Right atrium auricular region (tissue), 2 donors: ENCODE data around the gene SAA4. TPM values are rescaled to one million over a fixed set of nuclear protein-coding genes. Genes with fewer than 3 reads are reported as not detected.
"Not testable (repeated sequence)": the region's sequence is repeated elsewhere in the genome, so short reads cannot be mapped to it uniquely, and the experiment has no call there.

ENCODE experiments used
- DNase-seq: peaks from one replicate; pipeline ENCODE4 v3.0.0-alpha.2; 2019; ENCODE audit warnings: low spot score
- H3K27ac ChIP-seq, 2 donors: fragments of 200-600 bp; sonication (generic); 1 replicate in 1 of 2; 2 replicates in 1 of 2; pipeline ENCODE4 v1.5.1; 2016 to 2019
- H3K27me3 ChIP-seq, 2 donors: fragments of 200-600 bp; sonication (generic); one replicate each; pipeline versions ENCODE4 v1.5.1 to v1.6.0; 2017 to 2019
- H3K36me3 ChIP-seq: fragments of 200-600 bp; sonication (generic); one replicate; pipeline ENCODE4 v1.5.1; 2016
- H3K4me1 ChIP-seq, 2 donors: fragments of 200-600 bp; sonication (generic); one replicate each; pipeline versions ENCODE4 v1.5.1 to v1.6.0; 2017 to 2019
- H3K4me3 ChIP-seq, 2 donors: fragments of 200-600 bp; sonication (generic); 1 replicate in 1 of 2; 2 replicates in 1 of 2; pipeline ENCODE4 v1.5.1; 2017 to 2019; ENCODE audit warnings: mild to moderate bottlenecking in 1 of 2, moderate library complexity in 1 of 2
- H3K9me3 ChIP-seq, 2 donors: fragments of 200-600 bp; sonication (generic); one replicate each; pipeline ENCODE4 v1.5.1; 2019
- CTCF ChIP-seq, 2 donors: fragments of 200-600 bp; sonication (generic); IDR thresholded peaks; one replicate each; pipeline ENCODE4 v1.5.1; 2019; ENCODE audit warnings: antibody characterized with exemption in 2 of 2
- total RNA-seq, 2 donors: library from RNA; depleted of rRNA; stranded (reverse); fragments of >200 nt; gene quantifications; one replicate each; pipeline ENCODE4 v1.1.0, GENCODE V29; 2016

Gene SAA4
- total RNA-seq, 2 donors from 2014 or later = not detected

GRCh38 chr11:18193010-18193409 lies 43.6 kb downstream of the SAA4 start:
- H3K9me3 ChIP-seq = no peaks in the 10 kb centered on the region
- no peaks in the 10 kb centered on the region for H3K36me3 ChIP-seq
- H3K4me3 ChIP-seq = no peak overlapping the region
- TF ChIP-seq CTCF (IDR thresholded peaks at IDR 0.05) = no peak
- no peaks in the 10 kb centered on the region for H3K27me3 ChIP-seq
- DNase-seq = no peak
- no peak overlapping the region for H3K27ac ChIP-seq
- H3K4me1 ChIP-seq = no peaks in the 10 kb centered on the region

- H3K36me3 ChIP-seq = no peaks in the 10 kb centered on the region
- H3K4me1 ChIP-seq = no peaks in the 10 kb centered on the region
- DNase-seq = no peak
- no peaks in the 10 kb centered on the region for H3K27me3 ChIP-seq
- H3K4me3 ChIP-seq = no peak overlapping the region
- TF ChIP-seq CTCF (IDR thresholded peaks at IDR 0.05) = no peak
- no peak overlapping the region for H3K27ac ChIP-seq
- H3K9me3 ChIP-seq = no peaks in the 10 kb centered on the region
Observed at GRCh38 chr11:18191376-18191775, 45.2 kb downstream of the SAA4 start.

- H3K4me1 ChIP-seq, H3K27me3 ChIP-seq, H3K27ac ChIP-seq, DNase-seq, H3K4me3 ChIP-seq, H3K9me3 ChIP-seq, H3K36me3 ChIP-seq: not testable (repeated sequence)
Observed at GRCh38 chr11:18189476-18190245, 46.9 kb downstream of the SAA4 start.

- Histone ChIP-seq H3K27ac (no peak overlapping the region), H3K27me3 (no peaks in the 10 kb centered on the region), H3K36me3 (no peaks in the 10 kb centered on the region), H3K4me1 (no peaks in the 10 kb centered on the region), H3K4me3 (no peak overlapping the region), H3K9me3 (no peaks in the 10 kb centered on the region)
- no peak for TF ChIP-seq CTCF (IDR thresholded peaks at IDR 0.05)
- DNase-seq = no peak
Observed at GRCh38 chr11:18188796-18189195, 47.8 kb downstream of the SAA4 start.

Other genes with a start within 250 kb of the SAA4 start
- 10 to 100 TPM; 18.1 to 27.6 TPM for gene SERGEF, start 223.8 kb downstream of the SAA4 start, total RNA-seq
- gene TPH1, start 190.5 kb downstream of the SAA4 start, total RNA-seq = under 1 TPM in 1 of 2 donors, not detected in 1; 0.96 TPM
- 1 to 10 TPM; 4.5 to 4.6 TPM for gene SAAL1, start 130.7 kb downstream of the SAA4 start, total RNA-seq
- gene MRGPRX3, start 104.2 kb downstream of the SAA4 start, total RNA-seq = not detected
- gene MRGPRX4, start 64.0 kb downstream of the SAA4 start, total RNA-seq = not detected
- gene SAA2, start 11.9 kb upstream of the SAA4 start, total RNA-seq = 1 to 10 TPM in 1 of 2 donors, not detected in 1; 1.4 TPM
- 1 to 10 TPM; 1.6 to 6.8 TPM for gene SAA1, start 29.5 kb upstream of the SAA4 start, total RNA-seq
- 10 to 100 TPM; 10.5 to 12.8 TPM for gene HPS5, start 85.3 kb upstream of the SAA4 start, total RNA-seq
- 10 to 100 TPM; 19.5 to 23.8 TPM for gene GTF2H1, start 85.8 kb upstream of the SAA4 start, total RNA-seq
- gene LDHA, start 157.8 kb upstream of the SAA4 start, total RNA-seq = 100 to 1,000 TPM; 187 to 316 TPM
- under 1 TPM in 1 of 2 donors, not detected in 1; 0.47 TPM for gene LDHC, start 175.5 kb upstream of the SAA4 start, total RNA-seq
- not detected for gene LDHAL6A, start 219.1 kb upstream of the SAA4 start, total RNA-seq